ENCODE measurements around the gene RIOK1. TPM values are rescaled to one million over a fixed set of nuclear protein-coding genes. Genes with fewer than 3 reads are reported as not detected.

Gene RIOK1
- total RNA-seq, 1 experiment from 2014 or later: 16.9 TPM

GRCh38 chr6:7378740-7379139 lies 10.9 kb upstream of the RIOK1 start:
- BruUV-seq (replicated peaks): no TSS peak
- intact Hi-C loops (cut with micrococcal nuclease; ENCODE audit: unreplicated experiment): no loop called here
- Histone ChIP-seq H3K36me3 (ENCODE audit: low read depth) (no peaks in the 10 kb centered on the region), H3F3A (ENCODE audit: insufficient read depth, low read depth) (no peaks in the 10 kb centered on the region), H3K27ac (no peak overlapping the region), H3K4me3 (no peak overlapping the region), H3K4me1 (replicated peaks; ENCODE audit: insufficient read depth) (no peaks in the 10 kb centered on the region), H3K4me2 (no peak overlapping the region), H3K79me2 (ENCODE audit: low read depth) (no peaks in the 10 kb centered on the region), H3K27me3 (ENCODE audit: insufficient read depth, low read depth) (no peaks in the 10 kb centered on the region), H4K20me1 (ENCODE audit: insufficient read depth) (no peaks in the 10 kb centered on the region), H2AFZ (no peak overlapping the region), H3K9me2 (ENCODE audit: insufficient read depth) (no peaks in the 10 kb centered on the region), H3K9me3 (ENCODE audit: insufficient read depth, low read depth) (no peaks in the 10 kb centered on the region)
- no peak for DNase-seq
- ChIA-PET CTCF (no interaction called here), POLR2A (ENCODE audit: unreplicated experiment) (no interaction called here)
- no peak for TF ChIP-seq EZH2 (IDR thresholded peaks at IDR 0.05; ENCODE audit: low read depth)
- no peak for TF ChIP-seq CTCF (conservative IDR thresholded peaks at IDR 0.05)

- ChIA-PET CTCF (interaction anchor here (0.7 kb wide), 1 partner anchor 236 kb away, joined by 5 read pairs; no protein-coding TSS in a partner anchor), POLR2A (ENCODE audit: unreplicated experiment) (no interaction called here)
- Histone ChIP-seq H3K9me2 (ENCODE audit: insufficient read depth) (no peaks in the 10 kb centered on the region), H3F3A (ENCODE audit: insufficient read depth, low read depth) (no peaks in the 10 kb centered on the region), H3K79me2 (ENCODE audit: low read depth) (no peaks in the 10 kb centered on the region), H3K36me3 (ENCODE audit: low read depth) (no peaks in the 10 kb centered on the region), H3K27me3 (ENCODE audit: insufficient read depth, low read depth) (no peaks in the 10 kb centered on the region), H4K20me1 (ENCODE audit: insufficient read depth) (no peaks in the 10 kb centered on the region), H3K4me1 (replicated peaks; ENCODE audit: insufficient read depth) (no peaks in the 10 kb centered on the region), H2AFZ (no peak overlapping the region), H3K9me3 (ENCODE audit: insufficient read depth, low read depth) (no peaks in the 10 kb centered on the region), H3K4me2 (no peak overlapping the region), H3K4me3 (no peak overlapping the region), H3K27ac (no peak overlapping the region)
- intact Hi-C loops (cut with micrococcal nuclease; ENCODE audit: unreplicated experiment): no loop called here
- TF ChIP-seq CTCF (conservative IDR thresholded peaks at IDR 0.05) (no peak), EZH2 (IDR thresholded peaks at IDR 0.05; ENCODE audit: low read depth) (no peak)
- no TSS peak for BruUV-seq (replicated peaks)
- no peak for DNase-seq
These were observed 8.5 kb upstream of the RIOK1 start for GRCh38 chr6:7381092-7381491.

- BruUV-seq (replicated peaks): TSS peak; percentile 88
- intact Hi-C loops (cut with micrococcal nuclease; ENCODE audit: unreplicated experiment): loop anchor here (1.0 to 2.0 kb wide), 4 partner anchors 42 to 713 kb away; partner anchors contain the start of gene SSR1
- CTCF ChIA-PET: no interaction called here
These were observed 502 bp upstream of the RIOK1 start for GRCh38 chr6:7389162-7389450.

More at GRCh38 chr6:7389162-7389450, 502 bp upstream of the RIOK1 start:
- TF ChIP-seq CTCF (conservative IDR thresholded peaks at IDR 0.05) (no peak), EZH2 (IDR thresholded peaks at IDR 0.05; ENCODE audit: low read depth) (no peak)
- POLR2A ChIA-PET (ENCODE audit: unreplicated experiment): interaction anchor here (1.4 kb wide), 1 partner anchor 76 kb away, joined by 9 read pairs; the partner anchor contains the start of gene SSR1
- Histone ChIP-seq H3K36me3 (ENCODE audit: low read depth) (no peaks in the 10 kb centered on the region; the same call in 1 of the 2 replicates), H3K4me1 (replicated peaks; ENCODE audit: insufficient read depth) (peaks cover 19% of the 10 kb centered on the region), H2AFZ (peak overlapping the region; percentile 82), H3K4me3 (peak overlapping the region; percentile 80), H3K4me2 (peak overlapping the region; percentile 99), H3K9me3 (ENCODE audit: insufficient read depth, low read depth) (no peaks in the 10 kb centered on the region), H3K27me3 (ENCODE audit: insufficient read depth, low read depth) (no peaks in the 10 kb centered on the region), H3K27ac (peak overlapping the region; percentile 89), H4K20me1 (ENCODE audit: insufficient read depth) (peaks cover 7% of the 10 kb centered on the region; the same call in 1 of the 2 replicates), H3K9me2 (ENCODE audit: insufficient read depth) (no peaks in the 10 kb centered on the region), H3F3A (ENCODE audit: insufficient read depth, low read depth) (peaks cover 19% of the 10 kb centered on the region), H3K79me2 (ENCODE audit: low read depth) (peaks cover 23% of the 10 kb centered on the region)
- peak in 1 of 2 experiments; percentile 57 for DNase-seq
